GM18517 (cell line): ENCODE data around the gene RASSF8.

Experiments
- ATAC-seq: cut with Tn5 transposase; IDR thresholded peaks from one replicate; pipeline ENCODE4 v1.9.1; 2021; ENCODE audit warnings: mild to moderate bottlenecking, moderate library complexity; ENCODE audit not compliant: unreplicated experiment

RASSF8 gene

GRCh38 chr12:25960143-25960542 lies 1.7 kb downstream of the RASSF8 start:
- ATAC-seq, result no peak

DNA sequence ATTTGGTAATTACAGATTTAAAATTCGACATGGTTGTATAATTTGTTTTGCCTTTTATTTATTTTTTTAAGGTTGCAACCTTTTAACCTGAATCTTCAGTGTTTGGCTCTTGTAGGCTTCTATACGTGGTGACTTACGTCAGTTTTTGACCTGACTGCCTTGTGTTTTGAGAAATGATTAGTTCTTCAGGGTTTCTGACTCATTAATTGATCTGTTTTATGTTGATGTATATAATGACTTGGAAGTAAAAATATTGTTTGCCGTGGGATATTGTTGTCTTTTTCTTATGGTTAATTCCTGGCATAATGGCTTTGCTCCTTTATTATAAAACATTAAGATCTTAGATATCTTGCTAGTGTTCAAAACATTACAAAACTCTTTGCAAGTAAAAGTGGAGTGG lies 2.5 kb downstream of the RASSF8 start:
- no peak for ATAC-seq

DNA sequence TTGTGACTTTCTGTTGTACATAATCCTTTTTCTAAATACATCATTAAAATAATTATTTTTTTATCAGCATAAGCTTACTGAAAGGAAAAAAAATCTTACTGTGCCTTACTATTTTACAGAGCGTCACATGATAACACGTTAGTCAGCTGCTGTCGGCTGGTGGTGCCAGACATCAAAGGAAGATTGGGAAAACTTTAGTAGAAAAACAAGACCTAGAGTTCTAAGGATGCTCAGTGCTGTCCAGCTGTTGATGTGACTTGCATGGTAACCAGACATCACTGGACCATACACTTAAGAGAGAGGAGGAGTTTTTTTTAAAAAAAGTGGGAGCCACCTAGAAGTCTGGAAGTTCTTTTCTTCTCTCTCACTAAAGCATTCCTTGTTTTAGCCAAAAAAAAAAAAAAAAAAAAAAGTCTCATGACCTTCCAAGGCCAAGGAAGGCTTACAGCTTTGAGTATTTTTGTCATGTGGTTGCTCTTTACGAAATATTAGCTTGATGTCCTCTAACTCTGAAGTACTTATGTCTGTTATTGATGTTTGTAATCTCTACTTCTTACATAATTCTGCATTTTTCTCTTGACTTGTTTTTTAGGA lies 4.5 kb downstream of the RASSF8 start:
- no peak for ATAC-seq

- ATAC-seq, result no peak
These were observed 7.2 kb downstream of the RASSF8 start for GRCh38 chr12:25965682-25966081.

GRCh38 chr12:25970082-25970481 lies 11.6 kb downstream of the RASSF8 start:
- no peak for ATAC-seq

- no peak for ATAC-seq
These were observed 12.6 kb downstream of the RASSF8 start for GRCh38 chr12:25970916-25971653.

DNA sequence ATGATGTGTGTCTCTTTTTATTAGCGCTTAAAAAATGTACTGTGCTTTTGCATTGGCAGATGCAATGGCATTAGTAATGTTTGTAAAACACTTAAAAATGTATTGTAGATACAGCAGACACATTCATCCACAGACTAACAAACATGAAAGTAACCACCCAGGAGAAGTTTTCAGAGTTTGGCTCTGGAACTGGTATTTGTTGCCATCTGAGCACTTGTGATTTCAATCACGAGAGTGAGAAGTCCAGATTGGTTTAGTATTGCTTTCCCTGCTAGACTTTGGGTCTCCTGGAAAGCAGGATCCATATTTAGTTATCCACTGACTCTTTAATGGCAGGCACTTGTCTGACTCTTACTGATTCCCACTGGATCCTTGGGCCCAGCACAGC lies 13.2 kb downstream of the RASSF8 start:
- ATAC-seq, result no peak

GRCh38 chr12:25972783-25973182 lies 14.3 kb downstream of the RASSF8 start:
- no peak for ATAC-seq

GRCh38 chr12:25975179-25975578 lies 16.7 kb downstream of the RASSF8 start:
- no peak for ATAC-seq

DNA sequence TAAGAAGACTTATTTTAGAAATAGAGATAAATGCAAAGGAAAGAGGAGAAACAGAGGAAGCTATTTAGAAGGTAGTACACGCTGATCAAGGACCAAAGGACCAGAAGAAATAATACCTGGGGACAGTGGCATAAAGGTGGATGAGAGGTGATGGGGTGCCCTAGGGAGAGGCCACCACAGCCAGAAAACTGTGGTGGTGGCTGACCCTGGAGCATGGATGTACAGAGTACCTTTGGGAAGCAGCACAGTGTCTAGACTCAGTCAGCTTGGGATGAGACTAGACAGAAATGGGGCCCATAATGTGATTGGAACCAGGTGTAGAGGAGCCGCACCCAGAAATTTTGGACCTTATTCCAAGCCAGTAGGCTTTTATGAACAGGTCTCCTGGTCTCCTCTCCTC lies 17.2 kb downstream of the RASSF8 start:
- ATAC-seq, result no peak

DNA sequence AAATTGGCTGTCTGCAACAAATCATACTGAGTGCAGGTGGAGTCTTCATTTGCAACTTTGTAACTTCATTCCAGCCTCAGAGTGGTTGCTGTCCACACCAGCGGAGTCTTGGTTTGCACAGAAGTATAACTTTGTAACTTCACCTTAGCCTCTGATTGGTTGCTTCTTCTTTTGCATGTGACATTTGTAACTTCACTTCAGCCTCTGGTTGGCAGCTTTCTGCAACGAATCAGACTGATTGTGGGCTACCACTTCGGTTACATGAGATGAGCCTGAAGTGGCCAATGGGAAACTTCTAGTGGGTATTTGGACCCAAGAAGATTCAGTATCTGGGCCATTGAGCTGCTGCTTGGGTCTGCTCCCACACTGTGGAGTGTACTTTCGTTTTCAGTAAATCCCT lies 17.8 kb downstream of the RASSF8 start:
- ATAC-seq, result no peak

- no peak for ATAC-seq
These were observed 18.6 kb downstream of the RASSF8 start for GRCh38 chr12:25977047-25977446.

- no peak for ATAC-seq
These were observed 20.6 kb downstream of the RASSF8 start for GRCh38 chr12:25979059-25979458.

DNA sequence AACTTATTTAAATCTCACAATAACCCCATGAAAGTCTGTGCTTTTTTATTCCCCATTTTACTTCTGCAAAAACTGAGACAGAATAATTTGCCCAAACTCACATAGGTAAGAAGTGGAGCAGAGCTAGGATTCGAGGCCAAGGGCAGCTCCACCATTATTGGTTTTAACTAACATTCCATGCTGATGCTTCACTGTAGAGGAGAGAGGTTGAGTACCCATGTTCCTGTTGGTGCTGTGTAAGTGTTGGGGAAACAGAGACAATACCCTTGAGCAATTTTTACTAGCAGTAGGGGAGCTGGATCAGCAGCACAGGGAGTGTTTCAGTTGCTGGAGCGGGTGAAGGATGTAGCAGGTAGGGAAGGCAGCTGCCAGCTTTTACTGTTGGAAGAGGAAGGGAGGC lies 21.1 kb downstream of the RASSF8 start:
- no peak for ATAC-seq

- ATAC-seq, result no peak
These were observed 21.6 kb downstream of the RASSF8 start for GRCh38 chr12:25980035-25980434.

DNA sequence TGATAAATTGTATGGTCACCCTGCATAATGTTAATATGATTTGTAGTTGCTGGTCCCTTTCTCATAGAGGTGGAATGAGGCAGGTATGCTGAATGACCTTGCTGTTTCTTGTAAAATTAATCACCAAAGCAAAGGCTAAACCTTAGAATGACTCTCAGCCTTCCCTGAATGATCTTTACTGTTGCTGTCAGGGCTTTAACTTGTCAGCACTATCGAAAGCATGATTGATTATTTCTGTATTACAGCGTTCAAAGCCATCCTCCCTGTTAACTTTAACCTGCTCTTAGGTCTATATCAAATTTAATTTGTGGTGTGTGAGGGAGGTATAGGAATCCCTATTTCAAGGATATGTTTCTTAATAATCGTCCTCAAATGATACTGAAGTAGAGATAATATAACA lies 23.1 kb downstream of the RASSF8 start:
- ATAC-seq, result no peak

GRCh38 chr12:25982416-25982815 lies 23.9 kb downstream of the RASSF8 start:
- no peak for ATAC-seq

- no peak for ATAC-seq
These were observed 25.1 kb downstream of the RASSF8 start for GRCh38 chr12:25983625-25984024.

- no peak for ATAC-seq
These were observed 26.3 kb downstream of the RASSF8 start for GRCh38 chr12:25984759-25985158.

- no peak for ATAC-seq
These were observed 27.1 kb downstream of the RASSF8 start for GRCh38 chr12:25985316-25986175.

- ATAC-seq, result no peak
These were observed 27.7 kb downstream of the RASSF8 start for GRCh38 chr12:25986180-25986579.

- ATAC-seq, result no peak
These were observed 30.0 kb downstream of the RASSF8 start for GRCh38 chr12:25988505-25988904.
